HFFc6 (cell line): ENCODE results near the gene ELMO1. TPM values are rescaled to one million over a fixed set of nuclear protein-coding genes. Genes with fewer than 3 reads are reported as not detected.

ENCODE experiments used
- DNase-seq: peaks from one replicate; pipeline ENCODE4 v3.0.0-alpha.2; 2018
- H3K27ac Mint-ChIP-seq: 2 replicates; pipeline ENCODE4 v1.8.0; 2020; ENCODE audit warnings: mild to moderate bottlenecking, mixed read lengths
- H3K27me3 Mint-ChIP-seq: 2 replicates; pipeline ENCODE4 v1.8.0; 2021; ENCODE audit warnings: mild to moderate bottlenecking, moderate library complexity, mixed read lengths; ENCODE audit not compliant: insufficient read depth
- H3K36me3 Mint-ChIP-seq: 2 replicates; pipeline ENCODE4 v1.8.0; 2021; ENCODE audit warnings: low read depth, mixed read lengths
- H3K4me1 Mint-ChIP-seq: 2 replicates; pipeline ENCODE4 v1.8.0; 2020; ENCODE audit warnings: low read depth, mixed read lengths
- H3K4me3 Mint-ChIP-seq: 2 replicates; pipeline ENCODE4 v1.8.0; 2020; ENCODE audit warnings: mild to moderate bottlenecking, moderate library complexity, mixed read lengths
- H3K9me3 Mint-ChIP-seq: 2 replicates; pipeline ENCODE4 v1.8.0; 2020; ENCODE audit warnings: mild to moderate bottlenecking, mixed read lengths
- total RNA-seq, 6 experiments: library from RNA; stranded (reverse); fragmentation: NEBNext Ultra II Directional; extraction: Animal tissue kit (Norgen Biotek cat#: 25700); gene quantifications; 2 replicates in 1 of 6; 3 replicates in 5 of 6; pipeline ENCODE4 v1.2.3, GENCODE V29; 2021
- TF ChIP-seq, protein P1 (sequence below): fragments of 200-600 bp; sonication (generic); IDR thresholded peaks from 2 replicates; pipeline ENCODE4 v1.5.0; 2021; ENCODE audit warnings: antibody characterized with exemption, mild to moderate bottlenecking

Gene ELMO1
- total RNA-seq, 6 experiments from 2014 or later = not detected

- H3K27me3 Mint-ChIP-seq = peaks cover 6% of the 10 kb centered on the region
- no peaks in the 10 kb centered on the region for H3K36me3 Mint-ChIP-seq
- TF ChIP-seq, protein P1, sequence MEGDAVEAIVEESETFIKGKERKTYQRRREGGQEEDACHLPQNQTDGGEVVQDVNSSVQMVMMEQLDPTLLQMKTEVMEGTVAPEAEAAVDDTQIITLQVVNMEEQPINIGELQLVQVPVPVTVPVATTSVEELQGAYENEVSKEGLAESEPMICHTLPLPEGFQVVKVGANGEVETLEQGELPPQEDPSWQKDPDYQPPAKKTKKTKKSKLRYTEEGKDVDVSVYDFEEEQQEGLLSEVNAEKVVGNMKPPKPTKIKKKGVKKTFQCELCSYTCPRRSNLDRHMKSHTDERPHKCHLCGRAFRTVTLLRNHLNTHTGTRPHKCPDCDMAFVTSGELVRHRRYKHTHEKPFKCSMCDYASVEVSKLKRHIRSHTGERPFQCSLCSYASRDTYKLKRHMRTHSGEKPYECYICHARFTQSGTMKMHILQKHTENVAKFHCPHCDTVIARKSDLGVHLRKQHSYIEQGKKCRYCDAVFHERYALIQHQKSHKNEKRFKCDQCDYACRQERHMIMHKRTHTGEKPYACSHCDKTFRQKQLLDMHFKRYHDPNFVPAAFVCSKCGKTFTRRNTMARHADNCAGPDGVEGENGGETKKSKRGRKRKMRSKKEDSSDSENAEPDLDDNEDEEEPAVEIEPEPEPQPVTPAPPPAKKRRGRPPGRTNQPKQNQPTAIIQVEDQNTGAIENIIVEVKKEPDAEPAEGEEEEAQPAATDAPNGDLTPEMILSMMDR = no peak
- DNase-seq = no peak
- no peaks in the 10 kb centered on the region for H3K9me3 Mint-ChIP-seq
- H3K27ac Mint-ChIP-seq = no peak overlapping the region
- no peak overlapping the region for H3K4me3 Mint-ChIP-seq
- H3K4me1 Mint-ChIP-seq = no peaks in the 10 kb centered on the region
Observed at GRCh38 chr7:37194943-37195342, 253.7 kb downstream of the ELMO1 start.

DNA sequence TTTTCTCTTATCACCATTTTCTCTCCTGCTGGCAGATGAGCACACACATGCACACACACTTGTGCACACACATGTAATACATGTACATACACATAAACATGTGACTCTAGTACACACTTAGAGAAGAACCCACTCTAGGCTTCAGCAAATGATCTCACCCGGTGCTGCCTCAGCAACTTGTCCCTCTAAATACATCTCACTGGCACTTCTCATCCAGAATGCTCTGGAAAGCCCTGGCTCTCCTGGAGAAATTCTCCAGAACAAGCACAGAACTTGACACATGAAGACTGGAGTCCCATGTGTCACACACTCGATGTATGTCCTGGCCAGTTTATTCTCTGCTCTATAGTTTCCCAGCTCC, 254.9 kb downstream of the ELMO1 start:
- Mint-ChIP-seq H3K27ac (no peak overlapping the region), H3K9me3 (no peaks in the 10 kb centered on the region), H3K4me3 (no peak overlapping the region), H3K4me1 (no peaks in the 10 kb centered on the region), H3K27me3 (peaks cover 6% of the 10 kb centered on the region), H3K36me3 (no peaks in the 10 kb centered on the region)
- TF ChIP-seq, protein P1 = no peak
- no peak for DNase-seq

- Mint-ChIP-seq H3K27ac (no peak overlapping the region), H3K36me3 (no peaks in the 10 kb centered on the region), H3K4me1 (no peaks in the 10 kb centered on the region), H3K9me3 (no peaks in the 10 kb centered on the region), H3K4me3 (no peak overlapping the region), H3K27me3 (peaks cover 6% of the 10 kb centered on the region)
- no peak for DNase-seq
- TF ChIP-seq, protein P1 = no peak
Observed at GRCh38 chr7:37193087-37193774, 255.4 kb downstream of the ELMO1 start.

GRCh38 chr7:37191797-37192196, 256.9 kb downstream of the ELMO1 start:
- TF ChIP-seq, protein P1 = no peak
- no peak for DNase-seq
- Mint-ChIP-seq H3K36me3 (no peaks in the 10 kb centered on the region), H3K9me3 (no peaks in the 10 kb centered on the region), H3K4me1 (no peaks in the 10 kb centered on the region), H3K4me3 (no peak overlapping the region), H3K27me3 (peaks cover 5% of the 10 kb centered on the region), H3K27ac (no peak overlapping the region)

GRCh38 chr7:37187179-37187578, 261.5 kb downstream of the ELMO1 start:
- Mint-ChIP-seq H3K4me3 (no peak overlapping the region), H3K27ac (no peak overlapping the region), H3K27me3 (no peaks in the 10 kb centered on the region; the same call in 1 of the 2 replicates), H3K4me1 (no peaks in the 10 kb centered on the region), H3K36me3 (no peaks in the 10 kb centered on the region), H3K9me3 (no peaks in the 10 kb centered on the region)
- no peak for DNase-seq
- TF ChIP-seq, protein P1 = no peak
